ENCODE data around the gene GUCY2C.

- TF ChIP-seq CTBP1 (IDR thresholded peaks at IDR 0.05; ENCODE audit: borderline replicate concordance) = no peak
- no peak for TF ChIP-seq TARDBP (IDR thresholded peaks at IDR 0.05)
- TF ChIP-seq ELF4 (IDR thresholded peaks at IDR 0.05) = no peak
- TF ChIP-seq FOXM1 (IDR thresholded peaks at IDR 0.05; ENCODE audit: borderline replicate concordance) = no peak
- no peak for TF ChIP-seq FOXA1 (IDR thresholded peaks at IDR 0.05)
- no peak for TF ChIP-seq SUZ12 (IDR thresholded peaks at IDR 0.05)
- no peak for TF ChIP-seq PKNOX1 (IDR thresholded peaks at IDR 0.05)
- TF ChIP-seq SP1 (IDR thresholded peaks at IDR 0.05) = no peak
- TF ChIP-seq BHLHE40 (IDR thresholded peaks at IDR 0.05; ENCODE audit: borderline replicate concordance) = no peak
- no peak for TF ChIP-seq ARNT (IDR thresholded peaks at IDR 0.05)
- TF ChIP-seq L3MBTL2 (conservative IDR thresholded peaks at IDR 0.05) = no peak
- TF ChIP-seq FOXK2 (IDR thresholded peaks at IDR 0.05) = no peak
- no peak for TF ChIP-seq HDGF (IDR thresholded peaks at IDR 0.05; ENCODE audit: borderline replicate concordance)
- no peak for TF ChIP-seq LEF1 (IDR thresholded peaks at IDR 0.05; ENCODE audit: borderline replicate concordance)
Observed at GRCh38 chr12:14663002-14663401, 33.4 kb downstream of the GUCY2C start.

Data from HEK293T (cell line).